H1 (cell line): ENCODE measurements around the gene MTNR1A. TPM values are rescaled to one million over a fixed set of nuclear protein-coding genes. Genes with fewer than 3 reads are reported as not detected.

ENCODE experiments used
- CTCF ChIA-PET: fragments of 300-600 bp; sonication (Branson Sonifier 250); formaldehyde crosslinking; loops from one replicate; lab custom pipeline; 2021; ENCODE audit not compliant: partially characterized antibody; lab: Charles Lee
- POLR2A ChIA-PET: fragments of 300-600 bp; sonication (Branson Sonifier 250); formaldehyde crosslinking; loops from one replicate; lab custom pipeline; 2021; ENCODE audit warnings: inconsistent platforms; ENCODE audit not compliant: partially characterized antibody; lab: Charles Lee
- DNase-seq, 2 experiments: peaks; one replicate each; pipeline versions ENCODE4 v3.0.0 to v3.0.0-alpha.2; 2010 to 2022; ENCODE audit warnings: low spot score in 2 of 2, low read depth in 1 of 2, mixed read lengths in 1 of 2
- FAIRE-seq: peaks from 2 replicates; lab custom pipeline; 2011; peaks lifted over from hg19 to GRCh38; lab: Jason Lieb, UNC
- H2AFZ ChIP-seq: 2 replicates; pipeline ENCODE4 v1.8.1; 2012; ENCODE audit warnings: low read length, inconsistent platforms
- H2AK5ac ChIP-seq: 2 replicates; pipeline ENCODE4 v1.6.1; 2013; ENCODE audit warnings: low read depth, low read length
- H2BK120ac ChIP-seq: replicated peaks from 2 replicates; pipeline ENCODE3; 2013; ENCODE audit warnings: low read depth, low read length, inconsistent platforms
- H2BK12ac ChIP-seq: 2 replicates; pipeline ENCODE4 v1.6.1; 2013; ENCODE audit warnings: low read depth, low read length
- H2BK15ac ChIP-seq: 2 replicates; pipeline ENCODE4 v1.6.1; 2013; ENCODE audit warnings: low read length
- H2BK20ac ChIP-seq: 2 replicates; pipeline ENCODE4 v1.6.1; 2013; ENCODE audit warnings: low read length
- H2BK5ac ChIP-seq: 2 replicates; pipeline ENCODE4 v1.6.1; 2013; ENCODE audit warnings: low read depth, low read length
- H3K14ac ChIP-seq: 2 replicates; pipeline ENCODE4 v1.6.1; 2013; ENCODE audit warnings: inconsistent platforms; ENCODE audit not compliant: insufficient read length
- H3K18ac ChIP-seq: 2 replicates; pipeline ENCODE4 v1.6.1; 2013; ENCODE audit warnings: low read length; ENCODE audit errors: extremely low read depth
- H3K23ac ChIP-seq: 2 replicates; pipeline ENCODE4 v1.6.1; 2013; ENCODE audit warnings: inconsistent platforms; ENCODE audit not compliant: insufficient read length
- H3K23me2 ChIP-seq: 2 replicates; pipeline ENCODE4 v1.6.1; 2013; ENCODE audit warnings: low read depth, low read length
- H3K27ac ChIP-seq: 2 replicates; pipeline ENCODE4 v1.6.1; 2011; ENCODE audit warnings: low read depth, low read length, inconsistent platforms
- H3K27me3 ChIP-seq, 4 experiments: replicated peaks in 1 of 4; 1 replicate in 1 of 4; 2 replicates in 3 of 4; pipeline versions ENCODE4 v1.6.1 to v1.8.1; 2011 to 2013; ENCODE audit warnings: low read length in 3 of 4, mild to moderate bottlenecking in 3 of 4, inconsistent platforms in 2 of 4, mixed read lengths in 2 of 4, moderate library complexity in 1 of 4; ENCODE audit not compliant: control insufficient read depth in 3 of 4, insufficient read depth in 3 of 4; ENCODE audit errors: extremely low read depth in 1 of 4
- H3K36me3 ChIP-seq, 4 experiments: 2 replicates each; pipeline versions ENCODE4 v1.6.1 to v1.8.1; 2011 to 2013; ENCODE audit warnings: mild to moderate bottlenecking in 4 of 4, low read length in 3 of 4, moderate library complexity in 2 of 4, control low read depth in 1 of 4, inconsistent platforms in 1 of 4; ENCODE audit not compliant: insufficient read depth in 4 of 4, control insufficient read depth in 2 of 4
- H3K4ac ChIP-seq: replicated peaks from 2 replicates; pipeline ENCODE3; 2013; ENCODE audit warnings: low read length, low read depth, mixed read lengths, inconsistent platforms; ENCODE audit not compliant: insufficient read length
- H3K4me1 ChIP-seq, 4 experiments: replicated peaks in 1 of 4; 1 replicate in 1 of 4; 2 replicates in 3 of 4; pipeline versions ENCODE4 v1.6.1 to v1.8.1; 2011 to 2013; ENCODE audit warnings: low read length in 3 of 4, inconsistent platforms in 2 of 4, mixed read lengths in 1 of 4; ENCODE audit not compliant: insufficient read depth in 4 of 4, control insufficient read depth in 3 of 4
- H3K4me2 ChIP-seq, 2 experiments: 2 replicates each; pipeline versions ENCODE4 v1.6.1 to v1.8.1; 2011 to 2013; ENCODE audit warnings: low read depth in 2 of 2, low read length in 2 of 2, control low read depth in 1 of 2, inconsistent platforms in 1 of 2, mild to moderate bottlenecking in 1 of 2; ENCODE audit not compliant: insufficient read depth in 1 of 2
- H3K4me3 ChIP-seq, 4 experiments: fragments of 200-600, 300-600 bp in 1 of 4; sonication (generic), shearing (Covaris generic), sonication (Bioruptor Twin) in 1 of 4; 2 replicates each; pipeline versions ENCODE4 v1.5.1 to v1.8.1; 2011 to 2016; ENCODE audit warnings: low read length in 4 of 4, low read depth in 3 of 4, control low read depth in 2 of 4, inconsistent platforms in 2 of 4, mild to moderate bottlenecking in 2 of 4, mixed read lengths in 1 of 4, moderate library complexity in 1 of 4; ENCODE audit not compliant: insufficient read depth in 2 of 4; ENCODE audit errors: extremely low read depth in 1 of 4
- H3K56ac ChIP-seq: replicated peaks from 2 replicates; pipeline ENCODE3; 2013; ENCODE audit warnings: low read depth, mild to moderate bottlenecking, mixed read lengths, low read length, inconsistent platforms; ENCODE audit not compliant: insufficient read length
- H3K79me1 ChIP-seq: 2 replicates; pipeline ENCODE4 v1.6.1; 2013; ENCODE audit warnings: low read depth, low read length, control low read depth
- H3K79me2 ChIP-seq, 2 experiments: 2 replicates each; pipeline versions ENCODE4 v1.6.1 to v1.8.1; 2012 to 2013; ENCODE audit warnings: low read length in 2 of 2, mild to moderate bottlenecking in 2 of 2, inconsistent platforms in 1 of 2; ENCODE audit not compliant: insufficient read depth in 2 of 2, control insufficient read depth in 1 of 2
- H3K9ac ChIP-seq, 4 experiments: replicated peaks in 1 of 4; 1 replicate in 1 of 4; 2 replicates in 3 of 4; pipeline versions ENCODE4 v1.6.1 to v1.8.1; 2011 to 2013; ENCODE audit warnings: low read depth in 3 of 4, low read length in 3 of 4, control low read depth in 2 of 4, mild to moderate bottlenecking in 2 of 4, moderate library complexity in 2 of 4, inconsistent platforms in 1 of 4; ENCODE audit errors: extremely low read depth in 1 of 4
- H3K9me3 ChIP-seq, 2 experiments: 2 replicates each; pipeline versions ENCODE4 v1.6.1 to v1.8.1; 2012 to 2013; ENCODE audit warnings: mild to moderate bottlenecking in 2 of 2, moderate library complexity in 2 of 2, control low read depth in 1 of 2, inconsistent platforms in 1 of 2, low read depth in 1 of 2, low read length in 1 of 2, mixed read lengths in 1 of 2; ENCODE audit not compliant: insufficient read depth in 2 of 2
- H4K20me1 ChIP-seq, 2 experiments: replicated peaks in 1 of 2; 2 replicates each; pipeline versions ENCODE3 to v1.8.1; 2011 to 2013; ENCODE audit warnings: inconsistent platforms in 2 of 2, low read length in 2 of 2, mild to moderate bottlenecking in 1 of 2; ENCODE audit not compliant: insufficient read depth in 2 of 2, control insufficient read depth in 1 of 2
- H4K5ac ChIP-seq: 2 replicates; pipeline ENCODE4 v1.6.1; 2013; ENCODE audit warnings: low read length, low read depth, mixed read lengths, inconsistent platforms; ENCODE audit not compliant: insufficient read length
- H4K8ac ChIP-seq: 2 replicates; pipeline ENCODE4 v1.8.0; 2013; ENCODE audit warnings: mild to moderate bottlenecking, moderate library complexity, low read length, inconsistent platforms; ENCODE audit not compliant: insufficient read depth; ENCODE audit errors: extremely low read depth
- H4K91ac ChIP-seq: replicated peaks from 2 replicates; pipeline ENCODE3; 2013; ENCODE audit warnings: low read length, mixed read lengths, inconsistent platforms; ENCODE audit not compliant: insufficient read length
- CREB1 ChIP-seq: IDR thresholded peaks from 2 replicates; pipeline ENCODE4 v1.6.1; 2012; ENCODE audit warnings: inconsistent platforms
- HDAC2 ChIP-seq, 2 experiments: fragments of 300-600 bp in 1 of 2; sonication (generic) in 1 of 2; IDR thresholded peaks; 2 replicates each; pipeline ENCODE4 v1.6.1; 2011 to 2012; ENCODE audit warnings: low read depth in 2 of 2, low read length in 2 of 2, mild to moderate bottlenecking in 2 of 2, moderate library complexity in 2 of 2, borderline replicate concordance in 1 of 2, inconsistent platforms in 1 of 2
- POLR2AphosphoS5 ChIP-seq: IDR thresholded peaks from 2 replicates; pipeline ENCODE4 v1.6.1; 2011; ENCODE audit warnings: low read depth, low read length
- RFX5 ChIP-seq: IDR thresholded peaks from 2 replicates; pipeline ENCODE4 v1.6.1; 2011; ENCODE audit warnings: low read depth, low read length, improper control_type of control experiment, borderline replicate concordance
- WGBS, 2 experiments: shearing (Covaris generic) in 1 of 2; methylation state at CpG; one replicate each; pipeline versions ENCODE4 v1.1.6 to v1.1.7; 2013 to 2015; ENCODE audit warnings: low lambda C conversion rate in 2 of 2, mixed read lengths in 2 of 2, inconsistent platforms in 1 of 2, low coverage in 1 of 2, missing lambda C conversion rate in 1 of 2; ENCODE audit not compliant: insufficient replicate concordance in 2 of 2, insufficient coverage in 1 of 2, insufficient read length in 1 of 2; ENCODE audit errors: extremely low coverage in 1 of 2, missing lambda C conversion rate in 1 of 2; 5-methylcytosine and 5-hydroxymethylcytosine counted together
- polyA plus RNA-seq, 7 experiments: library from polyadenylated mRNA; depleted of rRNA in 3 of 7; stranded (reverse) in 5 of 7; unstranded in 2 of 7; fragments of >200 nt in 5 of 7; fragments of 200-250 nt in 2 of 7; gene quantifications; 1 replicate in 5 of 7; 2 replicates in 1 of 7; 4 replicates in 1 of 7; pipeline versions ENCODE4 v1.2.1 to v1.2.3, GENCODE V29; 2011 to 2013; ENCODE audit warnings: missing spikeins in 2 of 7, mixed read lengths in 2 of 7
- total RNA-seq: library from RNA; stranded (reverse); fragmentation: NEBNext Ultra II Directional; extraction: Animal tissue kit (Norgen Biotek cat#: 25700); gene quantifications from 2 replicates; pipeline ENCODE4 v1.2.1, GENCODE V29; 2021

Gene MTNR1A
- total and polyA plus RNA-seq, 2 of the 8 experiments (the other 6 are each of a cell fraction or from before 2014, with no cell fraction given): 0.45 to 1.0 TPM

GRCh38 chr4:186560647-186561046 is 5.3 kb upstream of the MTNR1A start:
- POLR2A ChIA-PET: no interaction called here
- H2BK120ac ChIP-seq: no peak overlapping the region

More at GRCh38 chr4:186560647-186561046, 5.3 kb upstream of the MTNR1A start:
- Histone ChIP-seq H3K4me2 (no peak overlapping the region), H3K14ac (no peak overlapping the region), H3K9me3 (no peaks in the 10 kb centered on the region), H3K23me2 (no peaks in the 10 kb centered on the region), H4K91ac (no peak overlapping the region), H3K18ac (no peak overlapping the region), H3K4me1 (no peaks in the 10 kb centered on the region), H4K8ac (no peak overlapping the region), H4K5ac (no peak overlapping the region), H4K20me1 (no peaks in the 10 kb centered on the region), H2AFZ (no peak overlapping the region), H3K23ac (no peak overlapping the region), H3K27ac (no peak overlapping the region), H3K4me3 (no peak overlapping the region), H2BK20ac (no peak overlapping the region), H3K9ac (no peak overlapping the region), H3K4ac (no peak overlapping the region), H3K36me3 (no peaks in the 10 kb centered on the region), H2AK5ac (no peak overlapping the region), H3K56ac (no peak overlapping the region), H3K27me3 (peaks cover 0 to 1% (median 0%) of the 10 kb centered on the region in 4 experiments; a peak in 1 of 7 replicates), H3K79me1 (no peaks in the 10 kb centered on the region), H2BK12ac (no peak overlapping the region), H3K79me2 (no peaks in the 10 kb centered on the region), H2BK5ac (no peak overlapping the region), H2BK15ac (no peak overlapping the region)
- FAIRE-seq (no peak), DNase-seq (no peak)
- 96% methylated on average over 3 of the region's 3 CpGs; no CpG with 5 or more reads in 1 of the 2 experiments for WGBS, 2 experiments
- TF ChIP-seq HDAC2 (IDR thresholded peaks at IDR 0.05; ENCODE audit: borderline replicate concordance in 1 of 2, low read depth in 2 of 2, low read length in 2 of 2) (no peak), CREB1 (no peak), RFX5 (no peak), POLR2AphosphoS5 (no peak)
- CTCF ChIA-PET: interaction anchor here (0.8 to 4.0 kb wide), 2 partner anchors 16 to 264 kb away, joined by 3 to 26 read pairs; no protein-coding TSS in a partner anchor
